Right lung (tissue), 5 donors: ENCODE measurements around the gene CPA2. TPM values are rescaled to one million over a fixed set of nuclear protein-coding genes. Genes with fewer than 3 reads are reported as not detected.
"Not testable (repeated sequence)": the region's sequence is repeated elsewhere in the genome, so short reads cannot be mapped to it uniquely, and the experiment has no call there.

Experiments used
- DNase-seq, 2 donors: peaks; one replicate each; pipeline ENCODE4 v3.0.0-alpha.2; 2013
- polyA plus RNA-seq, 5 donors: library from polyadenylated mRNA; unstranded; fragments of 120-200 nt; gene quantifications; one replicate each; pipeline versions ENCODE4 v1.2.1 to v1.2.3, GENCODE V29; 2013; ENCODE audit warnings: inconsistent platforms in 1 of 5, low replicate concordance in 1 of 5; ENCODE audit not compliant: insufficient read length in 5 of 5, insufficient read depth in 1 of 5

The CPA2 gene
- polyA plus RNA-seq, 5 donors: 0.21 to 0.44 (median 0.32) TPM

DNA sequence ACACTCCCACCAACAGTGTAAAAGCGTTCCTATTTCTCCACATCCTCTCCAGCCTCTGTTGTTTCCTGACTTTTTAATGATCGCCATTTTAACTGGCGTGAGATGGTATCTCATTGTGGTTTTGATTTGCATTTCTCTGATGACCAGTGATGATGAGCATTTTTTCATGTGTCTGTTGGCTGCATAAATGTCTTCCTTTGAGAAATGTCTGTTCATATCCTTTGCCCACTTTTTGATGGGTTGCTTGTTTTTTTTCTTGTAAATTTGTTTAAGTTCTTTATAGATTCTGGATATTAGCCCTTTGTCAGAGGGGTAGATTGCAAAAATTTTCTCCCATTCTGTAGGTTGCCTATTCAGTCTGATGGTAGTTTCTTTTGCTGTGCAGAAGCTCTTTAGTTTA, 17.0 kb upstream of the CPA2 start:
- not testable (repeated sequence) for DNase-seq

DNA sequence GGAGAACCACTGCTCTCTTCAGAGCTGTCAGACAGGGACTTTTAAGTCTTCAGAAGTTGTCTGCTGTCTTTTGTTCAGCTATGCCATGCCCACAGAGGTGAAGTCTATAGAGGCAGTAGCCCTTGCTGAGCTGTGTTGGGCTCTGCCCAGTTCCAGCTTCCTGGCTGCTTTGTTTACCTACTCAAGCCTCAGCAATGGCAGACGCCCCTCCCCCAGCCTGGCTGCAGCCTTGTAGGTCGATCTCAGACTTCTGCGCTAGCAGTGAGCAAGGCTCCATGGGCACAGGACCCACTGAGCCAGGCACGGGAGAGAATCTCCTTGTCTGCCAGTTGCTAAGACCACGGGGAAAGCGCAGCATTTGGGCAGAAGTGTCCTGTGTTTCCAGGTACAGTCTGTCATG, 12.1 kb upstream of the CPA2 start:
- no peak for DNase-seq

DNA sequence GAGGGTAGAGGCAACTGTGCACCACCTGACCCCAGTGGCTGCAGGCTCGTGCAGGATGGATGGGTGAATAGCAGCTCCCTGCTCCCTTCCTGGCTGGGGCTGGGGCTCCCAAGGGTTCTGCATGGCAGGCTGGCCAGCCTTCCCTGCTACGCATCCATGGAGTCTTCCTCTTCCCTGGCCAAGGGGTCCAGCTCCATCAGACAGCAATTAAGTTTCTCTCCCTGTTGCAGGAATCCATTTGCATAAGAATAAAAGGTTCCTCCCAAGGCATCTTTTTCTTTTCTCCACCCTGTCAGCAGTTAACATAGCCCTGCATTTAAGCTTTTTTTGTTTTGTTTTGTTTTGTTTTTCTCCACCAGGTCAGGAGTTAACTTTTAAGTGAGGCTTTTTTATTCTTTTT, 10.0 kb upstream of the CPA2 start:
- no peak for DNase-seq

DNA sequence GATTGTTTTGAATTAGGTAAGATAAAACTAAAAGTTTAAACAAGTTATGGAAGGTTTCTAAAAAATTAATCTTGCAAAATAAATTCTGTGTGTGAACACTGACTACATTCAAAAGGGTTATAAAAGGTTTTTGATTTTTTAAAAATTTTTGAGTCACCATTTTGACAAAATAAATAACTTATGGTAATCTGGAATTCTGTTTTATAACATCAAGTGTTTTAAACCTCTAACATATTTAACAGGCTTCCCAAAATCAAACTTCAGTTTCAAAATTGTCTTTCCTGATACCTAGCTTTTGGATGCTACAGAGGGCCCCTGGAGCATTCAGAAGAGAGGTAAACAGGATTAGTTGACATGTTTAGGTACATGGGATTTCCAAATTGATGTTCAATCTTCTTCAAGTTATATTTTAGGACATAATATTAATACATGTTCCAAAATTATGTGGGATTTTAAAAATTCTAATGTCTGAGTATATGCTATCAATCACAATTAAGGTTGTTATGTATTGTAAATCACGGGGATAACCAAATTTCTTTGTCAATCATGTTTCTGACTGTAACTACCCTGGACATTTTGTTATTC, 8.1 kb upstream of the CPA2 start:
- no peak for DNase-seq

DNA sequence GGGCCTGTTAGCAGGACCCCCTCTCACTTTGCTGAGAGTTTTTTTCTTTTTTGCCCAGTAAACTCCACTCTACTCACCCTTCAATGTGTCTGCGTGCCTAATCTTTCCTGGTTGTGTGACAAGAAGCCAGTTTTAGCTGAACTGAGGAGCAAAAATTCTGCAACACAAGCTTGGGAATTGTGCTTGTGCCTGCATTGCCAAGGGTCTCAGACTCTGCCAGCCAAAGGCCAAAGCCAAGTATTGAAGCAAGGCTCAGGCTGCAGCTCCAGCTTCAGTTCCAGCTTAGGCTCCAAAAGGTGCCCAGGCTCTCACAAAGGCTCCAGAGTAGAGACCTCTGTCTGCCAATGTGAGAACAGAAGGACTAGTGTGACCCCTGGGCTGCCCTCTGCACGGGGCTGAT, 4.2 kb upstream of the CPA2 start:
- DNase-seq: no peak

DNA sequence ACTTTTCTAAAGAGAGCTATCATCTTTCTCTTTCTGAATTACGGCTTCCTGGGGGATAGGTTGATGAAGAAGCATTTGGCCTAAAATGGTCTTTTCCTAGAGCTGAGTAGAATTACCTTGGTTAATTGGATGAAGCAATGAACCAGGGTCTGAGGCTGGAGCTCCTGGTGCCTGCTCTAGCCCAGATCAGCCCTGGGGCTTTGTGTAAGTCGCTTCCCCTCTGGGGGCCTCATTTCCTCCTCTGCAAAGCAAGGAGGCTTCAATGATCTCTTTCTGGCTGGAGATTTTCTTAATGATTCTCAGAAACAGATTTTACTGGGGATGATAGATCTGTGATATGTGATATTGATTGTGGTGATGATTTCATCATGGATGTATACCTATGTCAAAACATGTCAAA, 3.5 kb upstream of the CPA2 start:
- DNase-seq: no peak

GRCh38 chr7:130266961-130267321, 278 bp downstream of the CPA2 start:
- DNase-seq: no peak

DNA sequence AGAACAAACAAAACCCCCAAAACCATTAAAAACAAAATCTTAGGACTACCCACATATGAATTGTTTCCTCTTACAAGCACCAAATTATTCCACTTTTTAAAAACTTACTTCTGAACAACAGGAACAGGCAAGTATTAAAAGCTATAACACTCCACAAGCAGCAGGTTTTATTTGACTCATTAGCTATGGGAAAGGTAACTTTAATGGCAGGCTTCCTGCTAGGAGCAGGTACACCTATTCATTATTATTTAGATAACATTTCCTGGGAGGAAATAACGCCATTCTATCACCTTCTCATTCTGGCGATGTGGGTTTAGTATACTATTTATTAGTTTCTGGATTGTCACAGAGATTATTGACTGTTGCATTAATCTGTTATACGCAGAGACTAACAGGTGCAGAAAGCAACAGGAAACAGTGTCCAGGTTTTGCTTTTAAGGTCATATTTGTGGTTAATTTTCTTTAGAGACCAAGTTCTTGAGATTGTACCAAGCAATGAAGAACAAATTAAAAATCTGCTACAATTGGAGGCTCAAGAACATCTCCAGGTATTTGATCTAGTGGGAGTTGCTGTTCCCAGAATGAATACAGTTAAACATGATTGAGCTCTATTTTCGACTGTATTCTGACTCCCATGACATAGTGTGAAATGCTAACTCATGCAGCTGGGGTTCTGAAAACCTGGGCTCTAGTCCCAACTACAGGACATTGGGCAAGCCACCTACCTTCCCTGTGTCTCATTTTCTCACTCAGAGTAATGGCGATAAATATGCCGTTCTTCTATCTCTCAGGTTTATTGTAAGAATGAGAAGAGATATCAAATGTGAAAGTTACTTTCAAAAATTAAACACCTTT, 2.0 kb downstream of the CPA2 start:
- no peak for DNase-seq

DNA sequence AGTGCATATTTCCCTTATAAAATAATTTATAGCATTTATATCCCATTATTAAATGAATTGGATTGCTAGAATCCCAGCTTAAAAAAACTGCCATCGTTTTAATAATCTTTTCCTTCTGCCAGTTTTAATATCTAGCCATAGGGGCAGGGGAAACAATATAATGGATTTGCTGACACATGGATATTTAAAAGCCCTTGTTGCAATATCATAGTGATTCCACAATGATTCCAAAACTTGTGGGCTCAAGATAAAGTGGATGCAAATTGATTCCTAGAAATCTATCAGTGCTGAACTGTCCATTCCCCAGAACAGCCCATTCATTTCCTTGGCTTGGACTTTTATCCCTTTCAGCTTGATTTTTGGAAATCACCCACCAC, 2.6 kb downstream of the CPA2 start:
- no peak for DNase-seq

GRCh38 chr7:130270947-130271800, 4.5 kb downstream of the CPA2 start:
- no peak for DNase-seq

GRCh38 chr7:130272381-130273080, 5.9 kb downstream of the CPA2 start:
- DNase-seq: peak in 1 of 2 donors; percentile 12

- DNase-seq: peak; percentile 80 to 83
Observed at GRCh38 chr7:130273081-130273932, 6.6 kb downstream of the CPA2 start.

DNA sequence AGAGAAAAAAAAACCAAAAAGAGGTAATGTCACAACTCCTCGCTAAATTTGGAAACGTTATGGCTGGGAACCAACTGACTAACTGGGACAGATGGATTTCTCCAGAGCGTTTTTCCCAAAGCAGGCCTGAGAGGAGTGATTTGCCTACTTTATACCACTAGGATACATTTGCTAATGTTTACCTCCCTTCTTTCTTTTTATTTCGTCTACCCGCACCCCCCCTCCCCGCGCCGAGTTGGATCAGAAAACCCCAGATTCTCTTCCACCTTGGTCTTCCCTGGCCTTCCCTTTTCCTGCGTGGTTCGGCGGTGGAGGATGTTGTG, 7.2 kb downstream of the CPA2 start:
- peak; percentile 68 to 74 for DNase-seq

GRCh38 chr7:130274296-130274695, 7.6 kb downstream of the CPA2 start:
- no peak for DNase-seq

DNA sequence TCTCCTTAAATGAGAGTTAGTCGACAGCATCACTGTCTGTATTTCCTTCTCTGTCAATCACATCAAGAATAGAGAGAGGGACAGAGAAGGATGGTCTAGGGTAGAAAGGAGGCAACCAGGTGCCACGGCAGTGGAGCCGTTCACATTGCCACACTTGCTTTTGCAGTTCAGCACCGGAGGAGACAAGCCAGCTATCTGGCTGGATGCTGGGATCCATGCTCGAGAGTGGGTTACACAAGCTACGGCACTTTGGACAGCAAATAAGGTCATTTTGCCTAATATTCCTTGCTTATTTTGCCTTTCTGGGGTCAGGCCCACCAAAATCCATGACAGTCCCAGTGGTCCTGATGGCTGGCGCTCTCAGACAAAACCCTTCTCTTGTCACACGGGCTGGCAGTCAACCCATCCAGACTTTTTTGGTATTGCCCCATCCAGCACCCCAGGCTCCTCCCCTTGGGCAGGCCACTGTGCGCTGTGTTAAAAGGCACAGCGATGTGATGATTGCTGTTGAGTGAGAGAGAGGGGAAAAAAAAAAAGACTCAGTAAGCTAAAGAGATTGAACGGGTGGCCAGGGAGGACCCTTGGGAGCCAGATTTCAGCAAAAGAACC, 8.4 kb downstream of the CPA2 start:
- DNase-seq: no peak

- no peak for DNase-seq
Observed at GRCh38 chr7:130275826-130276297, 9.2 kb downstream of the CPA2 start.

DNA sequence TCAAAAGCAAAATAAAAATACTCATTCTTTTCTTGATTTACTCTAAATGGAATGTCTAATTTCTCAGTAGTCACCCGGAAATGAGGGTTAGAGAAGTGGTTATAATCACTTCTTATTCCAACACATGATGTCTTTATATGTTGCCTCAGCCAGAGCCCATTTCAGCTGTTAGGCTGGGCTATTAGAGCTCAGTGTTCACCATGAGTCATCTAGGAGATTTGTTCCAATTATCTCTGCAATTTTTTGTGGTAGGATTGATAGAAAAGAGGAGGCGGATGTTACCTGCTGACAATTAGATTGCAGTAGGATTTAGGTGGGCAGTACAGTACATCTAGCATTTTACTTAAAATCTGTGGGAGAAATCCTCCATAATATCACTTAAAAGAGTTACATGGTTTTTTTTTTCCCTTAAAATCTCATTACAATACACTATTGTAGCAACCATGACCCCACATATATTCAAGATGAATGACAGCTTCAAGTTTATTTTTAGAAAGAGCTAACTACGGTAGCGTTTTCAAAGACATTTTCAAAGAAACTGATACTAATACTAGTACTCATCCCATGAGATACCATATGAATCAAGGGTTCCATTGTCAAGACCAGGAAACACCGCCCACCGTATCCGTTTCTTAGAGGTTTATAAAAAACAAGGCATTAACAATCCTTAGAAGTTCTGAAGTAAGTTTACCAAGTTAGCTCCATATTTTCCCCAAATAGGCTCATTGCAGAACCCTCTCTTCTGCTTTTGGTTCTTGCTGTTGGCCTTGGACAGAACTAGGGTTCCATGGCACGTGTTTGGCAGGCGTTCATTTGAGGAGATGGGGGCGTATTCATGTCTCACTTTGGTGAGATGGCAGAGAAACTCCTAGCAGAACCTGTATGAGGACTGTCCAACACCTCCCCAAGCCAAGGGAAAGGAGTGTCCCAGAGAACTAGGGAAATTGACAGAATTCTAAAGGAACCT, 10.4 kb downstream of the CPA2 start:
- no peak for DNase-seq

GRCh38 chr7:130277763-130278643, 11.3 kb downstream of the CPA2 start:
- DNase-seq: peak; percentile 70 to 71
